ENCODE measurements around the gene LACTBL1.

LACTBL1 gene

GRCh38 chr1:22944346-22945055 lies 28.2 kb downstream of the LACTBL1 start:
- no peak for DNase-seq

DNA sequence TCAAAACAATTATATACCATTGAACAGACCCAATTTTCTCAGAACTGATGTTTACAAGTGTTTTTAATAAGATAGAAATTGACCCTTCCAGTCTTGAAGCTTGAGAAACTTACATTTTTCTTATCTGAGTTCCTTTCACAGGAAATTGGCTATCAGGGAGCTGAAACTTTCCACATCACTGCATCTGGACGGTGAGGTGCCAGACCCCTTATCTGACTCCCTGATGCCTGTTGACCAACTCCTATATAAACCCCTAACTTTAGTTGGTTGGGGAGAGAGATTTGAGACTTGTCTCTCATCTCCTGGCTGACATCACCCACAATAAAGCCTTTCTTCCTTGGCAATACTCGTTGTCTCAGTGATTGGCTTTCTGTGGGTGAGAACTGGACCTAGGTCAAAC lies 31.4 kb downstream of the LACTBL1 start:
- DNase-seq: no peak

DNA sequence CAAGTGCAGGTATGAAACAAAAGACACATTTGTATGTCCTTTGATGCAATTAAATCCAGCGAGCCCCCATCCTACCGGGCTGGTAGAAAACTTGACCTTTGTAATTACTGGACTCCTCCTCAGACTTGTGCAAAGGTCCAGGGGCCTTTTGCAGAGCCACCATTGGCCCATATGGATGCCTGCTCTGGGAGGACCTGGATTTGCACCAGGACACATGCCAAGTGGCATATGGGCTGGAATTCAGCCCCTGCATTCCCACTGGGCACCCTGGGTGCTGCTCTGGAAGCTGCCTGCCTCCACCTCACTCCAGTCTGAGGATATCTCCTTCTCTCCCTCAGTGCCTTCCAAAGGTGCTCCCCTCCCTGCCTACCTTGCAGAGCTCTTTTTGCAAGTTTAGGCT lies 36.0 kb downstream of the LACTBL1 start:
- no peak for DNase-seq

DNA sequence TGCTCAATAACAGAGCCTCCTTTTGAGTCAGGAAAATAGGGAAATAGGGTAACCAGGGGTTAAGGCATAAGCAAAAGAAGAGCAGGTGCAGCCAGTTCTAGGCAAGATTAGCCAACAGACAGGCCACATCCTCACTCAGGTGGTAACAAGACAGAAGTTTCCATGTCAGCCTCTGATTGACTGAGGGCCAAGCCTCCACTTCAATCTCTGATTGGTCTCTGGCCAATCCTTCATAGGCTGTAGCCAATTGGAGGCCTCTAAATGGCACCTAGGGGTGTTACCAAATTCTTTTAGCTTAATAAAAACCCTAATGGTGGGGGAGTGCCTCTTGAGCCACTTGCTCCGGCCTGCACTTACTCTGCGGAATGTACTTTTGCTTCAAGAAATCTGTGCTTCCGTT lies 37.2 kb downstream of the LACTBL1 start:
- no peak for DNase-seq

GRCh38 chr1:22932803-22933470 lies 39.7 kb downstream of the LACTBL1 start:
- DNase-seq: no peak

DNA sequence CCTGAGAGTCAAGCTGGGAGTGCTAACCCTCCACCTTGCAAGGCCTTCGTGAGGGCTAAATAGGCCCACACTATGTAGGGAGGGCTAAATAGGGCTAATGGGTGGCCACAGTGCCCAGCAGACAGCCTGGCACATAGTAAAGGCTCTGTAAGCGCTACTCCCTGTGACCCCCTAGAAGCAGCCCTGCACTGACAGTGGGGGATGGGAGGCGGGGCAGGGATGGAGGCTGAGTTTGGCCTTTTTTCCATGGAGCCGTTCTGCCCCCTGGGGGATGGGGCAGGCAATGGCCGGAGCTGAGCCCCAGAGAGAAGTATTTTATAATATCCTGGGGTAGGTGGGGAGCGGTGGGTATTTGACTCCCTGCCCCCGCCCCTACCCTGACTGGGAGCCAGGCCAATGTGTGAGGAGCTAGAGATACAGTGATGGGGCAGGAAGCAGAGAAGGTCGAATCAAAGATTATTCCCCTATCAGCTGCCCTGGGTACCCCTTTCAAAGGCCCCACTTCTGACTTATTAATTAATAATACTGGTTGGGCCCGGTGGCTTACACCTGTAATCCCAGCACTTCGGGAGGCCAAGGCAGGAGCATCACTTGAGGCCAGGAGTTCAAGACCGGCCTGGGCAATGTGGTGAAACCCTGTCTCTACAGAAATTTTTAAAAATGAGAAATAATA lies 42.3 kb downstream of the LACTBL1 start:
- DNase-seq: peak; percentile 23

DNA sequence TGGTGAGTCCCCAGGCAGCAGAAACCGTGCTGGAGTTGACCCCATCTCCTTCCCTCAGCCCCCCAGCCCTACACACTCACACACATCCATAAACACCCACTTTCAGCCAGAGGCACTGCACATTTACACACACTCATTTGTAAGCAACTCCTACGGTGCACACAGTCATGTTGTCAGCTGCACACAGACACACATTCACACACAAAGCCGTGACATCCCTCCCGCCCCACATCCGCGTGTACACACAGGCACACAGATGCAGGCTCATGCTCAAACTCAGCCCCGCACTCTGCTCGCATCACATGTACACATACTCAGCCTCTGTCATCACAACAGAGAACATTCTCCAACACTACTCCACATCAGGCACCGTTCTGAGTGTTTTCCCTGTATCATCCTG lies 47.6 kb downstream of the LACTBL1 start:
- no peak for DNase-seq

- DNase-seq: no peak
These were observed 50.0 kb downstream of the LACTBL1 start for GRCh38 chr1:22922640-22923039.

DNA sequence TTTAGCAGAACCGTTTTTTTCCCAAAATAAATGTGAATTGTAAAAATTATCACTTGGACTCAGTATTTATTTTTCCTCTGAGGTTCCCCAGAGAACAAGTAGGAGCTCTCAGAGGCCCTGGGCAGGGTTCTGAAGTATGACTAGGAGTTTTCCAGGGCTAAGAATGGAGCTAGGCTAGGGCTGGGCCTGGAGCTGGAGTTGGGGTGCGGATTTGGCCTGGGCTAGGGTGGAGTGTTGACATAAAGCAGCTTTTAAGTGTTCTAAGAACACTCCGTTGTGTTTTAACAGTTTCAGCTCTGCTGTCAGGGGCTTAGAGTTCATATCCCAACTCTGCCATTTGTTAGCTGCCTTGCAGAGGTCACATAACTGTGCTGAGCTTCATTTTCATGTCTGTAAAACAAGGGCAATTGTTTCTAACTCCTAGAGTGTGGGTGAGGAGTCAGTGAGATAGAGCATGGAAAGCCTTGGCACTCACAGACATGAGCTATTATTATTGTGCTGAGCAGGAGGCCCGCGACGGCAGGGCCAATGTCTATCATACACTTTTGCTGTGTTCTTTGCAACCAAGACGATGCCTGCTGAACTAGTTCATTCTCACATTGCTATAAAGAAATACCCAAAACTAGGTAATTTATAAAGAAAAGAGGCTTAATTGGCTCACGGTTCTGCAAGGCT lies 51.1 kb downstream of the LACTBL1 start:
- DNase-seq: no peak

GRCh38 chr1:22920734-22921451 lies 51.8 kb downstream of the LACTBL1 start:
- DNase-seq: no peak

GRCh38 chr1:22920026-22920733 lies 52.5 kb downstream of the LACTBL1 start:
- no peak for DNase-seq

- DNase-seq: no peak
These were observed 53.2 kb downstream of the LACTBL1 start for GRCh38 chr1:22919341-22920025.

GRCh38 chr1:22918644-22919043 lies 54.0 kb downstream of the LACTBL1 start:
- DNase-seq: no peak

GRCh38 chr1:22917989-22918388 lies 54.7 kb downstream of the LACTBL1 start:
- no peak for DNase-seq

- DNase-seq: no peak
These were observed 56.2 kb downstream of the LACTBL1 start for GRCh38 chr1:22916471-22916820.

DNA sequence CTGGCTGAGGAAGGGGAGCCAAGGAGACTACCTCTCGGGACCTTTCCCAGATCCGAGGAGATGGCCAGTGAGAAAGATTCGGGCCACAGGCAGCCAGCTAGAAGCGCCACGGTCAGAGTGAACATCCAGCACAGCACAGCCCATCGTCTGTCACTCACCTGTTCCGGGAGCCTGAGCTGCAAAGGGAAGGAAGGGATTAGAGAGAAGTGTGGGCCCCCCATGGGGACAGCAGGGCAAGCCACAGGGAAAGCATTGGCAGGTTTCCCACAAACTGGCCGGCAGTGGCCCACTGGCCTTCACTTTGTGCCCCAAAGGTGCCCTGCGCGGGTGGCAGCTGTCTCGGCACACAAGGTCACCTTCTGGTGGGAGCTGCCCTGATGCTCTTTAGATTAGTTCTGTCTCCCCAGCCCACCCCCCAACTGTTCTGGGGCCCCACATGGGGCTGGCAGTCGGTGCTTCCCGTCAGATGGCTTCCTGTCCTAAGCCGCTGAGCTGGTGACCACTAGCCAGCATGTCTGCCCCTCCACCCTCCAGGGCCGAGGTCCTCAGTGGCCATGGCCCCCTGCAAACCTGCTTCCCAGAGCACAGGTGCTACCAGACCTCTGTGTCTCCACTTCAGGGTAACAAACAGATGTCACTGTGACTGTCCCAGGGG lies 56.7 kb downstream of the LACTBL1 start:
- DNase-seq: no peak

DNA sequence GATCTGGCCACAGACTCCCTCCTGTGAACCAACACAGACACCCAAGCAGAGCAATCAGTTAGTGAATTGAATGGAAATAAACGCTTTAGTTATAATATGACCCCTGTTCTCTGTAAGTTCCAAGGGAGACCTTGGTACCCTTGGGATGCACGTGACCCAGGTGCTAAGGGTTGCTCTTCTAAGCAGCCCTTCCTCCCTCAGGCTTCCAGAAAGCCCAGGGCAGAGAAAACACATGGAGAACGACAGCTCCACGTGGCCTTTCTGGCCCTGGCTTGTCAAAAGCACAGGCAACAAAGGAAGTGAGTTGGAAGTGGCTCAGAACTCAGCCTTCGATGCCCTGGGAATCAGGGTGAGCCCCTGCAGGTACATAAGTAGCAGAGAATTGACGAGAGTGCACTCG lies 57.4 kb downstream of the LACTBL1 start:
- no peak for DNase-seq

DNA sequence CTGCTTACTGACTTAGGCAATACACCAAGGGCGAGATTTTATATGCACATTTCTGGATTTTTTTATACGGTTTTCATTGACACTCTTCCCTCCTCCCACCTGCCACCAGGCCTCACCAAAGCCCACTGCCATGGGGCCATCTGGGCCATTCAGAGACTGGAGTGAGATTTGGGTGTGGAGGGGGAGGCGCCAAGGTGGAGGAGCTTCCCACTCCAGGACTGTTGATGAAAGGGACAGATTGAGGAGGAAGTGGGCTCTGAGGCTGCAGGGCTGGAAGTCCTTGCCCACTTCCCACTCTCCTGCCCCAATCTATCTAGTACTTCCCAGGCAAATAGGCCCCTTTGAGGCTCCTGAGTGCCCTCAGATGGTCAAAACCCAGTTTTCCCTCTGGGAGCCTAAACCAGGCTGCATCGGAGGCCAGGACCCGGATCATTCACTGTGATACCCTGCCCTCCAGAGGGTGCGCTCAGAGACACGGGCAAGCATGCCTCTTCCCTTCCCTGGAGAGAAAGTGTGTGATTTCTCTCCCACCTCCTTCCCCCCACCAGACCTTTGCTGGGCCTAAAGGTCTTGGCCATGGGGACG lies 57.9 kb downstream of the LACTBL1 start:
- DNase-seq: no peak

DNA sequence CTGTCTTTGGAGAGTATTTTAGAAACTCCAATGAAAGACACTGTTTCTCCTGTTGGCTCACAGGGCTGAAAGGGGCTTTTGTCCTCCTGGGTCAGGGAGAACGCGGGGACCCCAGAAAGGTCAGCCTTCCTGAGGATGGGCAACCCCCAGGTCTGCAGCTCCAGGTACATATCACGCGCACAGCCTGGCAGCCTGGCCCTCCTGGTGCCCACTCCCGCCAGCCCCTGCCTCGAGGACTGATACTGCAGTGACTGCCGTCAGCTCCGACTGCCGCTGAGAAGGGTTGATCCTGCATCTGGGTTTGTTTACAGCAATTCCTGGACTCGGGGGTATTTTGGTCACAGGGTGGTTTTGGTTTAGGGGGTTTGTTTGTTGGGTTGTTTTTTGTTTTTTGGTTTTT lies 58.5 kb downstream of the LACTBL1 start:
- DNase-seq: no peak

DNA sequence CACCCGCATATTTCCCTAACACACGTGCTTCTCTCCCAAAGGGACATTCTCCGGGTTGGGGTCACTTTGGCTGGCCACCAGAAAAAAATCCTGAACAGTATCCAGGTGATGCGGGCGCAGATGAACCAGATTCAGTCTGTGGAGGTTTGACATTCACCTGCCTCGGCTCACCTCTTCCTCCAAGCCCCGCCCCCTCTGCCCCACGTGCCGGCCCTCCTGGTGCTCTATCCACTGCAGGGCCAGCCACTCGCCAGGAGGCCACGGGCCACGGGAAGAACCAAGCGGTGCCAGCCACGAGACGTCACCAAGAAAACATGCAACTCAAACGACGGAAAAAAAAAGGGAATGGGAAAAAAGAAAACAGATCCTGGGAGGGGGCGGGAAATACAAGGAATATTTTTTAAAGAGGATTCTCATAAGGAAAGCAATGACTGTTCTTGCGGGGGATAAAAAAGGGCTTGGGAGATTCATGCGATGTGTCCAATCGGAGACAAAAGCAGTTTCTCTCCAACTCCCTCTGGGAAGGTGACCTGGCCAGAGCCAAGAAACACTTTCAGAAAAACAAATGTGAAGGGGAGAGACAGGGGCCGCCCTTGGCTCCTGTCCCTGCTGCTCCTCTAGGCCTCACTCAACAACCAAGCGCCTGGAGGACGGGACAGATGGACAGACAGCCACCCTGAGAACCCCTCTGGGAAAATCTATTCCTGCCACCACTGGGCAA lies 59.1 kb downstream of the LACTBL1 start:
- DNase-seq: no peak
